Measurements from ENCODE around the gene GPC1. TPM values are rescaled to one million over a fixed set of nuclear protein-coding genes. Genes with fewer than 3 reads are reported as not detected.

The GPC1 gene
- total and polyA plus RNA-seq, 2 donors (not counting 1 experiment from before 2014, with no cell fraction given) = 147 to 218 TPM

DNA sequence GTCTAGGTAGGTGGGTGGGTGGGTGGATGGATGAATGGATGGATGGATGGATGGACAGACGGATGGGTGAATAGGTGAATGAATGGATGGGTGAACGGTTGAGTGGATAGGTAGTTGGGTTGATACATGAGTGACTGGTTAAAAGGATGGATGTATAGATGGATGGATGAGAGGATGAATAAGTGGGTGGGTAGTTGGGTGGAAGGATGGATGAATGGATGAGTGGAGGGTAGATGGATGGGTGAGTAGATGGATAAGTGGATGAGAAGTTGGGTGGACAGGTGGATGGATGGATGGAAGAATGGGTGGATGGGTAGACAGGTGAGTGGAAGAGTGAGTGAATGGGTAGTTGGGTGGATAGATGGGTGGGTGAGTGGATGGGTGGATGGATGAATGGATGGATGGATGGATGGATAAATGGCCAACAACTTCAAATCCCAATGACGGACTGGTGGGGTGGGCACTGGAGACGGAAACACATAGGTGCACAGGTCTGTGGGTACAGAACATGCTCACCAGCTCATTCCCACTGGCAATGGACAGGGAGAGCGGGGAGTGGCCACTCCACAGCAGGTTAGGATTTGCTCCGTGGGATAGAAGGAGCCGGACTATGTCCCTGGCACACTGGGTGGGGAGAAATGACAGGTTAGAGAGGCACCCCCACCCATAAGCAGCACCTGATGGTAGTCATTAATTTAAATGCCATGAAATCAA lies 73.5 kb downstream of the GPC1 start:
- no peak overlapping the region for H3K9ac ChIP-seq (ENCODE audit: insufficient read depth, low read length)
- no peak overlapping the region for H3K4me3 ChIP-seq (replicated peaks in 1 of 4; ENCODE audit: control extremely low read depth in 1 of 4, insufficient read depth in 1 of 4, low read depth in 3 of 4, low read length in 4 of 4)
- no peaks in the 10 kb centered on the region for H3K9me3 ChIP-seq (ENCODE audit: control insufficient read depth, insufficient read depth, low read depth, low read length)
- no peaks in the 10 kb centered on the region for H4K20me1 ChIP-seq (ENCODE audit: control insufficient read depth, extremely low read depth, insufficient read depth, low read length)
- H3K36me3 ChIP-seq (ENCODE audit: control insufficient read depth, insufficient read depth, low read length) = no peaks in the 10 kb centered on the region
- H3K27me3 ChIP-seq (ENCODE audit: control insufficient read depth, insufficient read depth, low read length) = no peaks in the 10 kb centered on the region
- DNase-seq (ENCODE audit: low read depth in 2 of 2) = no peak
- no peak overlapping the region for H3K4me2 ChIP-seq (ENCODE audit: extremely low read depth, insufficient read depth, low read length)
- H2AFZ ChIP-seq (ENCODE audit: low read length) = no peak overlapping the region
- H3K4me1 ChIP-seq (ENCODE audit: control insufficient read depth, extremely low read depth, insufficient read depth, low read length) = no peaks in the 10 kb centered on the region
- TF ChIP-seq EZH2 (IDR thresholded peaks at IDR 0.05; ENCODE audit: low read length, missing control alignments) = no peak
- TF ChIP-seq, protein P1, sequence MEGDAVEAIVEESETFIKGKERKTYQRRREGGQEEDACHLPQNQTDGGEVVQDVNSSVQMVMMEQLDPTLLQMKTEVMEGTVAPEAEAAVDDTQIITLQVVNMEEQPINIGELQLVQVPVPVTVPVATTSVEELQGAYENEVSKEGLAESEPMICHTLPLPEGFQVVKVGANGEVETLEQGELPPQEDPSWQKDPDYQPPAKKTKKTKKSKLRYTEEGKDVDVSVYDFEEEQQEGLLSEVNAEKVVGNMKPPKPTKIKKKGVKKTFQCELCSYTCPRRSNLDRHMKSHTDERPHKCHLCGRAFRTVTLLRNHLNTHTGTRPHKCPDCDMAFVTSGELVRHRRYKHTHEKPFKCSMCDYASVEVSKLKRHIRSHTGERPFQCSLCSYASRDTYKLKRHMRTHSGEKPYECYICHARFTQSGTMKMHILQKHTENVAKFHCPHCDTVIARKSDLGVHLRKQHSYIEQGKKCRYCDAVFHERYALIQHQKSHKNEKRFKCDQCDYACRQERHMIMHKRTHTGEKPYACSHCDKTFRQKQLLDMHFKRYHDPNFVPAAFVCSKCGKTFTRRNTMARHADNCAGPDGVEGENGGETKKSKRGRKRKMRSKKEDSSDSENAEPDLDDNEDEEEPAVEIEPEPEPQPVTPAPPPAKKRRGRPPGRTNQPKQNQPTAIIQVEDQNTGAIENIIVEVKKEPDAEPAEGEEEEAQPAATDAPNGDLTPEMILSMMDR (conservative IDR thresholded peaks at IDR 0.05 in 1 of 2, IDR thresholded peaks at IDR 0.05 in 1 of 2; ENCODE audit: low read depth in 1 of 2, low read length in 2 of 2) = no peak
- no peak overlapping the region for H3K27ac ChIP-seq (ENCODE audit: insufficient read depth, low read length)
- H3K79me2 ChIP-seq (ENCODE audit: control insufficient read depth, insufficient read depth, low read length) = no peaks in the 10 kb centered on the region

DNA sequence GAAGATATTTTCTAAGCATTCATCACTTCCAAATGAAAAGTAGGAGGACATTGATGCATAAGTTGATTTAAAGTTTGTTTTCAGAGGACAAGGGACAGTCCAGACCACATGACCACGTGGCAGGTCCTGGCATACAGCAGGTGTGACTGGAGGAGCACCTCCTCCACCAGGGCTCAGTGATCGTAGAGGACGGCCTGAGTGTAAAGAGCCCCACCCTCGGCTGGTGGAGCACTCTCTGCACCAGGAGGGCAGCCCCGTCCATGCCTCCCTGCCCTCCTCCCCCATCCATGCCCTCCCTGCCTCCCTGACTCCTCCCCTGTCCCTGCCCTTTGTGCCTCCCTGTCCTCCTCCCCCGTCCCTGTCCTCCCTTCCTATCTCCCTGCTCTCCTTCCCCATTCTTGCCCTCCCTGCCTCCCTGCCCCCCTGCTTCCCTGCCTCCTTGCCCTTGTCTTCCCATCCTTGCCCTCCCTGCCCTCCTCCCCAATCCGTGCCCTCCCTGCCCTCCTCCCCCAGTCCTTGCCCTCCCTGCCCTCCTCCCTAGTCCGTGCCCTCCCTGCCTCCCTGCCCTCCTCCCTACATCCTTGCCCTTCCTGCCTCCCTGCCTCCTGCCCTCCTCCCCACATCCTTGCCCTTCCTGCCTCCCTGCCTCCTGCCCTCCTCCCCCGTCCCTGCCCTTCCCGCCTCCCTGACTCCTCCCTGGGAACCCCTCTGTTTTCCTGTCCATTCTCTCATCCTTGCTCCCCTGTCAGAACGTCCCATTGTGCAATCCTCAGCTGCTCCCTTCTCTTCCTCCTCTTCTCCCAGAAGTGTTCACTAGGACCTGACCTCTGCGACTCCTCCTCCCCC lies 74.4 kb downstream of the GPC1 start:
- no peaks in the 10 kb centered on the region for H3K4me1 ChIP-seq (ENCODE audit: control insufficient read depth, extremely low read depth, insufficient read depth, low read length)
- H3K36me3 ChIP-seq (ENCODE audit: control insufficient read depth, insufficient read depth, low read length) = no peaks in the 10 kb centered on the region
- H3K4me3 ChIP-seq (replicated peaks in 1 of 4; ENCODE audit: control extremely low read depth in 1 of 4, insufficient read depth in 1 of 4, low read depth in 3 of 4, low read length in 4 of 4) = no peak overlapping the region
- no peak overlapping the region for H3K9ac ChIP-seq (ENCODE audit: insufficient read depth, low read length)
- no peak for DNase-seq (ENCODE audit: low read depth in 2 of 2)
- TF ChIP-seq, protein P1 (conservative IDR thresholded peaks at IDR 0.05 in 1 of 2, IDR thresholded peaks at IDR 0.05 in 1 of 2; ENCODE audit: low read depth in 1 of 2, low read length in 2 of 2) = no peak
- no peak for TF ChIP-seq EZH2 (IDR thresholded peaks at IDR 0.05; ENCODE audit: low read length, missing control alignments)
- H3K79me2 ChIP-seq (ENCODE audit: control insufficient read depth, insufficient read depth, low read length) = no peaks in the 10 kb centered on the region
- H3K4me2 ChIP-seq (ENCODE audit: extremely low read depth, insufficient read depth, low read length) = no peak overlapping the region
- H3K27ac ChIP-seq (ENCODE audit: insufficient read depth, low read length) = no peak overlapping the region
- no peak overlapping the region for H2AFZ ChIP-seq (ENCODE audit: low read length)
- H3K27me3 ChIP-seq (ENCODE audit: control insufficient read depth, insufficient read depth, low read length) = no peaks in the 10 kb centered on the region
- H3K9me3 ChIP-seq (ENCODE audit: control insufficient read depth, insufficient read depth, low read depth, low read length) = no peaks in the 10 kb centered on the region
- H4K20me1 ChIP-seq (ENCODE audit: control insufficient read depth, extremely low read depth, insufficient read depth, low read length) = no peaks in the 10 kb centered on the region

DNA sequence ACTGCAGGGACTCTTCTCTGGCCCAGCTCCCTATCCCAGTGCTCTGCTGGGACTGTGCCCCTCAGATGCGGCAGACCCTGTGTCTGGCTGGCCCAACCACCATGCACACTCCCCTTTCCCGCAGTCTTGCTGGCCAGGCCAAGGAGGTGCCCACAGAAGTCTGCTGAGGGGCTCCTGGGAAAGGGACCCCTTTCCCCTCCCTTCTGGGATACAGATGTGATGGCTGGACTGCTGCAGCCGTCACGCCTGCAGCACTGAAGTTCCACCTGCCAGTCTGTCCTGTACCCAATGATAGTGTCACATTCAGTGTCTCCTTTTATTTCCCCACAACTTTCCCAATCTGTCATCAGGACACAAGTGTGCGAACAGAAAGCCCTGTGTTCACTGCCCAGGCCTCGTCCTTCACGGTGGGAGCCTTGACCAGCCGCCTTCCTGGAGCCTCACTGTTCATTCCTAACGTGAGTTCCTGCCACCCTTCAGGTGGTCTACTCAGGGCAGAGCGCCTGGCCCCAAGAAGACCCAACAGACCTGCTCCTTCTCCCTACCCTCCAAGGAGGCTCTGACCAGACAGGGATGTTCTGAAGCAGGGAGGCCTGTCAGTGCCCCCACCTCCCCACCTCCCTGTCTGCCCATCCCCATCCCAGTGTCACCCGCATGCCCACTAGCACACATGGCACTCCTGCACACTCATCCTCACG lies 75.2 kb downstream of the GPC1 start:
- Histone ChIP-seq H3K27me3 (ENCODE audit: control insufficient read depth, insufficient read depth, low read length) (no peaks in the 10 kb centered on the region), H3K4me2 (ENCODE audit: extremely low read depth, insufficient read depth, low read length) (no peak overlapping the region), H3K4me3 (replicated peaks in 1 of 4; ENCODE audit: control extremely low read depth in 1 of 4, insufficient read depth in 1 of 4, low read depth in 3 of 4, low read length in 4 of 4) (no peak overlapping the region), H3K36me3 (ENCODE audit: control insufficient read depth, insufficient read depth, low read length) (no peaks in the 10 kb centered on the region), H4K20me1 (ENCODE audit: control insufficient read depth, extremely low read depth, insufficient read depth, low read length) (no peaks in the 10 kb centered on the region), H3K27ac (ENCODE audit: insufficient read depth, low read length) (no peak overlapping the region), H3K79me2 (ENCODE audit: control insufficient read depth, insufficient read depth, low read length) (no peaks in the 10 kb centered on the region), H2AFZ (ENCODE audit: low read length) (no peak overlapping the region), H3K9me3 (ENCODE audit: control insufficient read depth, insufficient read depth, low read depth, low read length) (no peaks in the 10 kb centered on the region), H3K9ac (ENCODE audit: insufficient read depth, low read length) (no peak overlapping the region), H3K4me1 (ENCODE audit: control insufficient read depth, extremely low read depth, insufficient read depth, low read length) (no peaks in the 10 kb centered on the region)
- TF ChIP-seq, protein P1 (conservative IDR thresholded peaks at IDR 0.05 in 1 of 2, IDR thresholded peaks at IDR 0.05 in 1 of 2; ENCODE audit: low read depth in 1 of 2, low read length in 2 of 2) = no peak
- no peak for TF ChIP-seq EZH2 (IDR thresholded peaks at IDR 0.05; ENCODE audit: low read length, missing control alignments)
- DNase-seq (ENCODE audit: low read depth in 2 of 2) = no peak

All from fibroblast of lung (primary cell).